GDM1 (cell line): ENCODE data around the gene CGB8.
"Not testable (repeated sequence)": the region's sequence is repeated elsewhere in the genome, so short reads cannot be mapped to it uniquely, and the experiment has no call there.

ENCODE experiments used
- DNase-seq: peaks from one replicate; lab custom pipeline; 2025; lab: John Stamatoyannopoulos, UW

The CGB8 gene

GRCh38 chr19:49064768-49065611, 16.1 kb upstream of the CGB8 start, which contains the start of gene NTF4:
Gene NTF4 (minus strand): TSS chr19:49064818. CDS start chr19:49061997, 2,821 bp downstream.
- no peak for DNase-seq

DNA sequence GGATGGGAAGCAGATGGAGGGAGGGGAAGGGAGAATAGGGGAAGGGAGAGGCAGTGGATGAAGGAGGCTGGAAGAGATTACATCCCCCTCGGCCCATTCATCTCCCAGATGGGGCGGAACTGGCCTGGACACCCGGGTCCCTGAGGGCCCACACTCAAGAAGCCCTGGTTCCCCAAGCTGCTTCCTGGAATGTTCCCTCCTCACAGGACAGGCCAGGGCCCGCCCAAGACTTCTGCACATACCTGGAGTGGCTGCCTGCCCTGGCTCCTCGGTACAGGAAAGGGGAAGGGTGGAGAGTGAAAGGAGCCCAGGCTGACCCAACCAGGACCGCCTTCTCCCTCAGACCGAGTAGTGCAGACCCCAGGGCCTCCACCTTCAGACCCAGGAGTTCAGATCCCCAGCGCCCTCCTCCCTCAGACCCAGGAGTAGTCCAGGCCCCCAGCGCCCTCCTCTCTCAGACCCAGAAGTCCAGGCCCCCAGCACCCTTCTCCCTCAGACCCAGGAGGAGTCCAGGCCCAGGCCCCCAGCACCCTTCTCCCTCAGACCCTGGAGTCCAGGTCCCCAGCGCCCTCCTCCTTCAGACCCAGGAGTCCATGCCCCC, 15.2 kb upstream of the CGB8 start:
- no peak for DNase-seq

DNA sequence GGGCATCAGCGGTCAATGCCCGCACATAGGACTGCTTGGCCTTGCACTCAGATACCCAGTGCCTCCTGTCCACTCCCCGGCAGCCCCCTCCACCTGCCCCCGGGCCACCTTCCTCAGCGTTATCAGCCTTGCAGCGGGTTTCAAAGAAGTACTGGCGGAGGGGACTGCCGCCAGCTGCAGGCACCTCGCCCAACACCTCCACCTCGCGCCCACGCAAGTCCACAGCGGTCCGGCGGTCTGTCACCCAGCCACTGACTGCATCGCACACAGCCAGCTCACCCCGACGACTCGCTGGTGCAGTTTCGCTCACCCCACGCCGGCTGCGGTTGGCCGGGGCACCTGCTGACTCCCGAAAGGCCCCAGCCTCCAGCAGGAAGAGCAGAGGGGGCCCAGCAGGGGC, 12.5 kb upstream of the CGB8 start:
- no peak for DNase-seq

GRCh38 chr19:49061000-49061399, 12.1 kb upstream of the CGB8 start:
- DNase-seq = no peak

GRCh38 chr19:49059053-49059452, 10.1 kb upstream of the CGB8 start:
- no peak for DNase-seq

- DNase-seq = no peak
Measured at GRCh38 chr19:49058562-49058961, 9.7 kb upstream of the CGB8 start.

GRCh38 chr19:49057636-49058234, 8.8 kb upstream of the CGB8 start, which contains the start of gene CGB7:
Gene CGB7 (minus strand): TSS chr19:49057749. CDS start chr19:49055375, 2,374 bp downstream.
- DNase-seq = no peak

GRCh38 chr19:49056902-49057596, 8.1 kb upstream of the CGB8 start:
- not testable (repeated sequence) for DNase-seq

DNA sequence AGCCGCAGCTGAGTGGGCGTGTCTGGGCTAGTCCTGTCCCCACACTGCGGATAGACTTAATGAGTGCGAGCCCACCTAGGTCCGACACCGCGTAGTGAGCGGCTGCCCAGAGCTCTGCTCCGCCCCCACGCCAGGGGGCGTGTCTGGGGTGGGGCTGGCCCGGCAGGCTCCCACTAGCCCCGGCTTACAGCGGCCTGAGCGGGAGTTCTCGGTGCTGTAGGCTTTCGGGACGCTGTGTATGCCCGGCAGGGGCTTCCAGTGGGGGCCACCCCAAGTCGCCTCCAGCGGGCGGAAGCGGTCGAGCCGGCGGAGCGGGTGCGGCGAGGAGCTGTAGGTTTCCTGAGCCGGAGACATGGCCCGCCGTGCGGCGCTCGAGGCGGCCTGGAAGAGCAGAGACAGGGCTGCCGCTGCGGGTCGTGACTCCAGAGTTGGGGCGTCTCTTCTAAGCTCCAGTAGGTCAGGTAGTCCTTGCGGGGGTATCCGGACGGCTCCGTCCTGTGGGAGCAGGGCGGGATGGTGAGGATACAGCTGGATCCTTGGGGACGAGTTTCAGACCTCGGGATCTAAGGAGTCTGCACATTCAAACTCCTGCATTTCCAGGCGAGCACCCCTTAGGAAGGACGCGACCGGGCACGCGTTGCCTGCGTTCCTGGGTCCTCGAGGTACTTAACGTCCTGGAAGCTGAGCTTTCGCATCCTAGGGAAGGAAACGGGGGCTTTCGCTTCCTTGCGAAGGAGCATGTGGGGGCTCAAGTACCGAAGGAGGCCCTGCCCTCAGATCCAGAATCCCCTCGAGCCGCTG, 7.4 kb upstream of the CGB8 start:
- no peak for DNase-seq

- DNase-seq = not testable (repeated sequence)
Measured at GRCh38 chr19:49050376-49051033, 1.6 kb upstream of the CGB8 start.

GRCh38 chr19:49049834-49050233, 923 bp upstream of the CGB8 start:
- not testable (repeated sequence) for DNase-seq

GRCh38 chr19:49043548-49043947, 5.4 kb downstream of the CGB8 start, which contains the start of gene CGB5:
Gene CGB5 (plus strand): TSS chr19:49043848. CDS start chr19:49044210, 362 bp downstream.
- DNase-seq = not testable (repeated sequence)

DNA sequence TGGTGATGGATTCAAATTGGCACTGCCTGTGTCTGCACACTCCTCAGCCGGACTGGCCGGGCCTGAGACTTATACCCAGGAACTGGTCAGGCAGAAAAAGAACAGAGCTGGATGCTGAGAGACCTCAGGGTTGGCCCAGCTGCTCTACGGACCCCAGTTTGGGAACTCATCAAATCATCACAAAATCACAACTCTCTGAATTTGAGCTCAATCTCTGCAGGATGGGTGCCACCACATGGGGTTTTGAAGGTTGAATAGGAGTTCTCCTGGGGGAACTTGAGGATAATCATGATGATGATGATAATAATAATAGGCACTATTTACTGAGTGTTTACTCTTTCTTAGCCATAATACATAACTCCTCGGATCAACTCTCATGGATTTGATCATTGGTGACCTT, 6.2 kb downstream of the CGB8 start:
- DNase-seq = not testable (repeated sequence)

DNA sequence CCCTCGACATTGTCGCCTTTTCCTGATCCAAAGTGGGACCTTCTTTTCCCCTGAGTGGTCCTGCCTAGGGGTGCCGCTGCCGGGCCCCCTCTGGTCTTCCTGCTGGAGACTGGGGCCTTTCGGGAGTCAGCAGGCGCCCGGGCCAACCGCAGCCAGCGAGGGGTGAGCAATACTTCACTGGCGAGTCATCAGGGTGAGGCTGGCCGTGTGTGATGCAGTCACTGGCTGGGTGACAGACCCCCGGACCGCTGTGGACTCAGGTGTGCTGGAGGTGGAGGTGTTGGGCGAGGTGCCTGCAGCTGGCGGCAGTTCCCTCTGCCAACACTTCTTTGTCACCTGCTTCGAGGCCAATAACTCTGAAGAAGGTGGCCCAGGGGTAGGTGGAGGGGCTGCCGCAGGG, 6.7 kb downstream of the CGB8 start:
- DNase-seq = no peak

DNA sequence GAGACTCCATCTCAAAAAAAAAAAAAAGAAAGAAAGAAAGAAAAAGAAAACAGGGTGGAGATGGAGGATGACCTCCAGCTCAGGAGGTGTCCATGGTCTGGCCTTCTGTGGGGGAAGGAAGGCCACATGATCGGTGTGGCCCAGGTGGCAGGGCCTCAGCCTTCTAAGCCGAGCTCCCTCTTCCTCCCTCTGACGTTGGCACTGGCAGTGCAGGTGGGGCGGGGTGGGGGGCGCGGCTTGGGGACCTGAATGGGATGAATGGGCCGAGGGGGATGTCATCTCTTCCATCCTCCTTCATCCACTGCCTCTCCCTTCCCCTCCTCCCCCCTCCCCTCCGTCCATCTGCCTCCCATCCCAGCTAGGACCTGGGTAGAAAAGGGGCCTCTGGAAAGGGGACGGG, 9.2 kb downstream of the CGB8 start:
- DNase-seq = not testable (repeated sequence)

DNA sequence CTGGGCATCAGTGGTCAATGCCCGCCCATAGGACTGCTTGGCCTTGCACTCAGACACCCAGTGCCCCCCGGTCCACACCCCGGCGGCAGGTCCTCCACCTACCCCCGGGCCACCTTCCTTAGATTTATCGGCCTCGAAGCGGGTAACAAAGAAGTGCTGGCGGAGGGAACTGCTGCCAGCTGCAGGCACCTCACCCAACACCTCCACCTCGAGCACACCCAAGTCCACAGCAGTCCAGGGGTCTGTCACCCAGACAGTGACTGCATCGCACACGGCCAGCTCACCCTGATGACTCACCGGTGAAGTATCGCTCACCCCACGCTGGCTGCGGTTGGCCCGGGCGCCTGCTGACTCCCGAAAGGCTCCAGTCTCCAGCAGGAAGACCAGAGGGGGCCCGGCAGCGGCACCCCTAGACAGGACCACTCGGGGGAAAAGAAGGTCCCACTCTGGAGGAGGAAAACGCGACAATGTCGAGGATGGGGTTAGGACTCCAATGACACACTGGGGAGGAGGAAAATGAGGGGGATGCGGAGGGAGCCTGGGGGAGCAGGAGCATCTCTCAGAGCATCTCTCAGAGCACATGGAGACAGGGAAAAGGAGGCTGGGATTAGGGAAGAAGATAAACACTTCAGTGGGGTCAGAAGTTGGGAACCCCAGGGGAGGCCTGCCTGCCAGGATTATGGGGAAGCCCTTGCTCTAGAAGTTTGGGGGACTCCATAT, 10.2 kb downstream of the CGB8 start:
- not testable (repeated sequence) for DNase-seq

DNA sequence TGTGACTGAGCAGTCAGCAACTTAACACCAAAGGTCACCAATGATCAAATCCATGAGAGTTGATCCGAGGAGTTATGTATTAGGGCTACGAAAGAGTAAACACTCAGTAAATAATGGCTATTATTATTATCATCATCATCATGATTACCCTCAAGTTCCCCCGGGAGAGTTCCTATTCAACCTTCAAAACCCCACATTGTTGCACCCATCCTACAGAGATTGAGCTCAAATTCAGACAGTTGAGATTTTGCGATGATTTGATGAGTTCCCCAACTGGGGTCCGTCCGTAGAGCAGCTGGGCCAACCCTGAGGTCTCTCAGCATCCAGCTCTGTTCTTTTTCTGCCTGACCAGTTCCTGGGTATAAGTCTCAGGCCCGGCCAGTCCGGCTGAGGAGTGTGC, 10.8 kb downstream of the CGB8 start:
- DNase-seq = not testable (repeated sequence)

DNA sequence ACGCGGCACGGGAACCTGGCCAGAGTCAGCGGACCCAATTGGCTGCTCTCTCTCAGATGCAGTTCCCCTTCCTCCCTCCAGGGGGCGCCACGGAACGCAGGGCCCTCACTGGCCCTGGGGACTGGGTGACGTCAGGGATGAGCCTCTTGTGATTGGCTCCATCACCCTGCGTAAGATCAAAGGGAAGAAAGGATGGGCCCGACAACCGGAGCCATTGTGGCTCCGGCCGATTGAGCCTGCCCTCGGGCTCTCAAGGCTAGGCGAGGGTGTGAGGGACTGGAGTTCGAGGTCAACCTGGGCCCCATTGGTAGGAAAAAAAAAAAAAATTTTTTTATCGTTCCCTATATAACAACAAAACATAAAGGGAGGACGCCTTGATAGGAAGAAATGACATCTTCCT, 12.1 kb downstream of the CGB8 start, which contains the start of gene CGB1:
TSS of gene CGB1 (minus strand) at position 81 of the 400 bp plus-strand sequence. CDS start 184 bp downstream, outside the sequence.
- not testable (repeated sequence) for DNase-seq

DNA sequence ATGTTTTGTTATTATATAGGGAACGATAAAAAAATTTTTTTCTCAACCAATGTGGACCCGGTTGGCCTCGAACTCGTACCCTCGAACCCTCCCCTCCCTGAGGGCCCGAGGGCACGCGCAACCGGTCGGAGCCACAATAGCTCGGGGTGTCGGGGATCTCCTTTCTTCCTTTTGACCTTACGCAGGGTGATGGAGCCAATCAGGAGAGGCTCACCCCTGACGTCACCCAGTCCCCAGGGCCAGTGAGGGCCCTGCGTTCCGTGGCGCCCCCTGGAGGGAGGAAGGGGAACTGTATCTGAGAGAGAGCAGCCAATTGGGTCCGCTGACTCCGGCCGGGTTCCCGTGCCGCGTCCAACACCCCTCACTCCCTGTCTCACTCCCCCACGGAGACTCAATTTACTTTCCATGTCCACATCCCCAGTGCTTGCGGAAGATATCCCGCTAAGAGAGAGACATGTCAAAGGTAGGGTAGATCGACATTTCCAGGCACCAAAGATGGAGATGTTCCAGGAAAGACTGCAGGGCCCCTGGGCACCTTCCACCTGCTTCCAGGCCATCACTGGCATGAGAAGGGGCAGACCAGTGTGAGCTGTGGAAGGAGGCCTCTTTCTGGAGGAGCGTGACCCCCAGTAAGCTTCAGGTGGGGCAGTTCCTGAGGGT, 17.1 kb downstream of the CGB8 start, which contains the start of gene CGB2:
TSS of gene CGB2 (plus strand) at position 249 of the 660 bp plus-strand sequence. CDS start at position 455, 206 bp downstream.
- not testable (repeated sequence) for DNase-seq
